Keratinocyte (primary cell): ENCODE results near the gene SPP2. TPM values are rescaled to one million over a fixed set of nuclear protein-coding genes. Genes with fewer than 3 reads are reported as not detected.

Source experiments
- DNase-seq: peaks from one replicate; pipeline ENCODE4 v3.0.0-alpha.2; 2011; ENCODE audit warnings: low read depth, missing footprints, low spot score
- FAIRE-seq: peaks from 2 replicates; lab custom pipeline; 2011; peaks lifted over from hg19 to GRCh38; lab: Jason Lieb, UNC
- H2AFZ ChIP-seq: 2 replicates; pipeline ENCODE4 v1.6.0; 2012; ENCODE audit warnings: low read length, control low read depth, inconsistent platforms; ENCODE audit not compliant: control insufficient read depth
- H3K27ac ChIP-seq: 2 replicates; pipeline ENCODE4 v1.5.1; 2011; ENCODE audit warnings: low read length; ENCODE audit not compliant: control insufficient read depth, insufficient read depth
- H3K27me3 ChIP-seq: 3 replicates; pipeline ENCODE4 v1.6.0; 2011; ENCODE audit warnings: low read length; ENCODE audit not compliant: control insufficient read depth, insufficient read depth; ENCODE audit errors: extremely low read depth
- H3K36me3 ChIP-seq, 2 experiments: 2 replicates in 1 of 2; 3 replicates in 1 of 2; pipeline ENCODE4 v1.5.1; 2011; ENCODE audit warnings: low read length in 2 of 2, mild to moderate bottlenecking in 1 of 2; ENCODE audit not compliant: control insufficient read depth in 2 of 2, insufficient read depth in 2 of 2; ENCODE audit errors: extremely low read depth in 1 of 2
- H3K4me1 ChIP-seq: 3 replicates; pipeline ENCODE4 v1.5.1; 2011; ENCODE audit warnings: low read length; ENCODE audit not compliant: control insufficient read depth, insufficient read depth; ENCODE audit errors: extremely low read depth
- H3K4me2 ChIP-seq: 3 replicates; pipeline ENCODE4 v1.6.0; 2011; ENCODE audit warnings: low read depth, low read length; ENCODE audit not compliant: control insufficient read depth, insufficient read depth; ENCODE audit errors: extremely low read depth
- H3K4me3 ChIP-seq, 3 experiments: fragments of 200-600 bp in 1 of 3; sonication (generic) in 1 of 3; 2 replicates in 2 of 3; 3 replicates in 1 of 3; pipeline ENCODE4 v1.5.1; 2011 to 2016; ENCODE audit warnings: low read length in 3 of 3, mild to moderate bottlenecking in 3 of 3, control low read depth in 2 of 3, inconsistent platforms in 1 of 3, low read depth in 1 of 3, mixed read lengths in 1 of 3, mixed run types in 1 of 3, moderate library complexity in 1 of 3; ENCODE audit not compliant: control insufficient read depth in 2 of 3, insufficient read depth in 2 of 3; ENCODE audit errors: extremely low read depth in 1 of 3
- H3K79me2 ChIP-seq: 2 replicates; pipeline ENCODE4 v1.6.0; 2012; ENCODE audit warnings: low read length; ENCODE audit not compliant: control insufficient read depth, insufficient read depth
- H3K9ac ChIP-seq: 3 replicates; pipeline ENCODE4 v1.6.0; 2011; ENCODE audit warnings: low read length; ENCODE audit not compliant: control insufficient read depth, insufficient read depth; ENCODE audit errors: extremely low read depth
- H3K9me1 ChIP-seq: 3 replicates; pipeline ENCODE4 v1.6.0; 2011; ENCODE audit warnings: low read length; ENCODE audit not compliant: control insufficient read depth, insufficient read depth; ENCODE audit errors: extremely low read depth
- H3K9me3 ChIP-seq: 2 replicates; pipeline ENCODE4 v1.5.1; 2012; ENCODE audit warnings: low read depth, low read length; ENCODE audit not compliant: control insufficient read depth
- H4K20me1 ChIP-seq: 3 replicates; pipeline ENCODE4 v1.6.0; 2011; ENCODE audit warnings: low read length; ENCODE audit not compliant: control insufficient read depth, insufficient read depth; ENCODE audit errors: extremely low read depth
- CTCF ChIP-seq, 3 experiments: IDR thresholded peaks in 1 of 3; conservative IDR thresholded peaks in 1 of 3; optimal IDR thresholded peaks in 1 of 3; 2 replicates in 2 of 3; 3 replicates in 1 of 3; pipeline versions ENCODE3 to v1.5.1; 2011; ENCODE audit warnings: low read length in 3 of 3, mild to moderate bottlenecking in 3 of 3, moderate library complexity in 2 of 3, control low read depth in 1 of 3, inconsistent platforms in 1 of 3; ENCODE audit not compliant: insufficient read depth in 2 of 3; ENCODE audit errors: extremely low read depth in 1 of 3
- EZH2 ChIP-seq: IDR thresholded peaks from one replicate; pipeline ENCODE4 v1.6.1; 2012; ENCODE audit warnings: inconsistent platforms, mild to moderate bottlenecking, low read length, moderate library complexity
- dilution Hi-C: fragments of 300-500 bp; cut with MboI; formaldehyde crosslinking; loops from one replicate; pipeline ENCODE4 v1.7.0; 2020; ENCODE audit warnings: low sequenced_read_pairs; ENCODE audit not compliant: extremely low pct_ligation_motif_present
- polyA plus RNA-seq, 5 experiments: library from polyadenylated mRNA; depleted of rRNA in 3 of 5; stranded (reverse) in 3 of 5; stranded (forward) in 1 of 5; unstranded in 1 of 5; fragments of >200 nt; gene quantifications; 1 replicate in 1 of 5; 2 replicates in 3 of 5; 3 replicates in 1 of 5; pipeline versions ENCODE4 v1.2.1 to v1.2.3, GENCODE V29; 2011 to 2012; ENCODE audit warnings: missing spikeins in 2 of 5, low read depth in 1 of 5, low replicate concordance in 1 of 5

Gene SPP2
- polyA plus RNA-seq, 1 donor (not counting 4 experiments of a cell fraction or from before 2014, with no cell fraction given): 0.13 TPM

GRCh38 chr2:234075518-234075915 lies 25.0 kb downstream of the SPP2 start:
- DNase-seq (no peak), FAIRE-seq (no peak)
- no peak overlapping the region for H3K27ac ChIP-seq
- no peaks in the 10 kb centered on the region for H3K9me1 ChIP-seq
- H4K20me1 ChIP-seq: no peaks in the 10 kb centered on the region
- H3K9me3 ChIP-seq: no peaks in the 10 kb centered on the region
- no peak overlapping the region for H3K9ac ChIP-seq
- no peak overlapping the region for H3K4me2 ChIP-seq
- H3K79me2 ChIP-seq: no peaks in the 10 kb centered on the region
- no peak overlapping the region for H2AFZ ChIP-seq
- dilution Hi-C loops: no loop called here
- H3K4me1 ChIP-seq: no peaks in the 10 kb centered on the region
- no peak overlapping the region for H3K4me3 ChIP-seq
- H3K27me3 ChIP-seq: no peaks in the 10 kb centered on the region
- H3K36me3 ChIP-seq: no peaks in the 10 kb centered on the region
- no peak for TF ChIP-seq CTCF (optimal IDR thresholded peaks at IDR 0.05 in 1 of 3, IDR thresholded peaks at IDR 0.05 in 1 of 3, conservative IDR thresholded peaks at IDR 0.05 in 1 of 3; ENCODE audit: extremely low read depth in 1 of 3, insufficient read depth in 2 of 3, low read length in 3 of 3)
- no peak for TF ChIP-seq EZH2

- no peaks in the 10 kb centered on the region for H3K9me1 ChIP-seq
- no peak overlapping the region for H2AFZ ChIP-seq
- TF ChIP-seq CTCF (optimal IDR thresholded peaks at IDR 0.05 in 1 of 3, IDR thresholded peaks at IDR 0.05 in 1 of 3, conservative IDR thresholded peaks at IDR 0.05 in 1 of 3; ENCODE audit: extremely low read depth in 1 of 3, insufficient read depth in 2 of 3, low read length in 3 of 3) (no peak), EZH2 (no peak)
- no peaks in the 10 kb centered on the region for H3K36me3 ChIP-seq
- H3K4me1 ChIP-seq: no peaks in the 10 kb centered on the region
- H3K9me3 ChIP-seq: no peaks in the 10 kb centered on the region
- no peak overlapping the region for H3K9ac ChIP-seq
- no peak overlapping the region for H3K4me2 ChIP-seq
- dilution Hi-C loops: no loop called here
- H3K27me3 ChIP-seq: no peaks in the 10 kb centered on the region
- H3K79me2 ChIP-seq: no peaks in the 10 kb centered on the region
- DNase-seq: no peak
- H3K4me3 ChIP-seq: no peak overlapping the region
- H4K20me1 ChIP-seq: no peaks in the 10 kb centered on the region
- no peak overlapping the region for H3K27ac ChIP-seq
- no peak for FAIRE-seq
Measured at GRCh38 chr2:234075947-234076346, 25.4 kb downstream of the SPP2 start.
